Neural cell (in vitro differentiated cells): Measurements from ENCODE around the gene SLC1A1. TPM values are rescaled to one million over a fixed set of nuclear protein-coding genes. Genes with fewer than 3 reads are reported as not detected.

Source experiments
- H2AFZ ChIP-seq: fragments of 200-600, 300-800 bp; sonication (generic), shearing (Covaris generic); 2 replicates; pipeline ENCODE4 v1.6.0; 2014; ENCODE audit warnings: low read depth, mild to moderate bottlenecking, antibody characterized with exemption, low read length, moderate library complexity
- H3F3A ChIP-seq: fragments of 200-600 bp; shearing (Covaris generic); 2 replicates; pipeline ENCODE4 v1.6.1; 2016; ENCODE audit warnings: mild to moderate bottlenecking, moderate library complexity, mixed read lengths, antibody characterized with exemption, low read length; ENCODE audit not compliant: insufficient read depth, poor library complexity, severe bottlenecking
- H3K27ac ChIP-seq: fragments of 200-600, 300-800 bp; sonication (generic), shearing (Covaris generic); 2 replicates; pipeline ENCODE4 v1.5.1; 2014; ENCODE audit warnings: mild to moderate bottlenecking, low read length, moderate library complexity
- H3K27me3 ChIP-seq: fragments of 300-800, 200-600 bp; sonication (generic), shearing (Covaris generic); 2 replicates; pipeline ENCODE4 v1.6.0; 2014; ENCODE audit warnings: mild to moderate bottlenecking, low read depth, low read length, moderate library complexity; ENCODE audit not compliant: insufficient read depth
- H3K36me3 ChIP-seq: fragments of 300-800, 200-600 bp; sonication (generic), shearing (Covaris generic); 2 replicates; pipeline ENCODE4 v1.5.1; 2014; ENCODE audit warnings: mild to moderate bottlenecking, antibody characterized with exemption, low read length, moderate library complexity; ENCODE audit not compliant: insufficient read depth
- H3K4me2 ChIP-seq: fragments of 300-800, 200-600 bp; sonication (generic), shearing (Covaris generic); 2 replicates; pipeline ENCODE4 v1.6.0; 2014; ENCODE audit warnings: mild to moderate bottlenecking, low read length
- H3K4me3 ChIP-seq: fragments of 300-800, 200-600 bp; sonication (generic), shearing (Covaris generic); 2 replicates; pipeline ENCODE4 v1.5.1; 2014; ENCODE audit warnings: mild to moderate bottlenecking, low read length, moderate library complexity
- H3K79me2 ChIP-seq: fragments of 200-600 bp; shearing (Covaris generic); replicated peaks from 2 replicates; pipeline ENCODE4 v1.6.0; 2014; ENCODE audit warnings: mild to moderate bottlenecking, low read length, moderate library complexity; ENCODE audit not compliant: insufficient read depth
- H3K9ac ChIP-seq: fragments of 300-800, 200-600 bp; sonication (generic), shearing (Covaris generic); 2 replicates; pipeline ENCODE4 v1.6.1; 2016; ENCODE audit warnings: mild to moderate bottlenecking, low read length, mixed read lengths
- H3K9me2 ChIP-seq: fragments of 200-600 bp; shearing (Covaris generic); 2 replicates; pipeline ENCODE4 v1.6.1; 2016; ENCODE audit warnings: mild to moderate bottlenecking, low read length, mixed read lengths; ENCODE audit not compliant: insufficient read depth
- H3K9me3 ChIP-seq: fragments of 200-600, 300-800 bp; sonication (generic), shearing (Covaris generic); 2 replicates; pipeline ENCODE4 v1.6.1; 2016; ENCODE audit warnings: mild to moderate bottlenecking, mixed run types, low read length, moderate library complexity, mixed read lengths
- H4K20me1 ChIP-seq: fragments of 200-600 bp; shearing (Covaris generic); 2 replicates; pipeline ENCODE4 v1.6.1; 2016; ENCODE audit warnings: mild to moderate bottlenecking, mixed run types; ENCODE audit not compliant: insufficient read depth
- CTCF ChIP-seq: fragments of 450-650 bp; IDR thresholded peaks from 2 replicates; pipeline ENCODE4 v1.5.1; 2014; ENCODE audit warnings: antibody characterized with exemption, mild to moderate bottlenecking, moderate library complexity; ENCODE audit not compliant: poor library complexity, severe bottlenecking
- EP300 ChIP-seq: fragments of 450-650 bp; conservative IDR thresholded peaks from 2 replicates; pipeline ENCODE4 v1.6.1; 2014; ENCODE audit warnings: antibody characterized with exemption, mild to moderate bottlenecking, moderate library complexity; ENCODE audit not compliant: poor library complexity, severe bottlenecking
- EZH2 ChIP-seq: fragments of 200-600, 300-800 bp; shearing (Covaris generic), sonication (generic); IDR thresholded peaks from 2 replicates; pipeline ENCODE4 v1.6.1; 2014; ENCODE audit warnings: antibody characterized with exemption, low read length, borderline replicate concordance, mild to moderate bottlenecking; ENCODE audit not compliant: insufficient read depth, poor library complexity, severe bottlenecking
- MXI1 ChIP-seq: fragments of 450-650 bp; conservative IDR thresholded peaks from 2 replicates; pipeline ENCODE4 v1.6.1; 2014; ENCODE audit warnings: antibody characterized with exemption, mild to moderate bottlenecking; ENCODE audit not compliant: poor library complexity, severe bottlenecking
- POLR2AphosphoS5 ChIP-seq: IDR thresholded peaks from 2 replicates; pipeline ENCODE4 v1.6.1; 2012
- RAD21 ChIP-seq: fragments of 450-650 bp; conservative IDR thresholded peaks from 2 replicates; pipeline ENCODE4 v1.6.1; 2014; ENCODE audit warnings: antibody characterized with exemption, mild to moderate bottlenecking, moderate library complexity
- REST ChIP-seq: IDR thresholded peaks from 2 replicates; pipeline ENCODE4 v1.6.1; 2012; ENCODE audit warnings: borderline replicate concordance
- SMC3 ChIP-seq: fragments of 450-650 bp; conservative IDR thresholded peaks from 2 replicates; pipeline ENCODE4 v1.6.1; 2014; ENCODE audit warnings: antibody characterized with exemption, mild to moderate bottlenecking, moderate library complexity; ENCODE audit not compliant: poor library complexity
- TAF1 ChIP-seq: IDR thresholded peaks from 2 replicates; pipeline ENCODE4 v1.6.1; 2012; ENCODE audit warnings: low read depth
- polyA plus RNA-seq: library from polyadenylated mRNA; depleted of rRNA; stranded (reverse); fragments of >200 nt; gene quantifications from 2 replicates; pipeline ENCODE4 v1.2.3, GENCODE V29; 2014

The SLC1A1 gene
- polyA plus RNA-seq, 1 donor from 2014 or later: 30.8 TPM

GRCh38 chr9:4553951-4554381, 63.7 kb downstream of the SLC1A1 start:
- Histone ChIP-seq H3K4me2 (no peak overlapping the region), H3K9me3 (no peaks in the 10 kb centered on the region), H4K20me1 (no peaks in the 10 kb centered on the region), H3K27ac (no peak overlapping the region), H3F3A (no peaks in the 10 kb centered on the region), H3K27me3 (no peaks in the 10 kb centered on the region), H3K36me3 (no peaks in the 10 kb centered on the region), H3K9me2 (no peaks in the 10 kb centered on the region), H2AFZ (no peak overlapping the region), H3K4me3 (no peak overlapping the region), H3K9ac (no peak overlapping the region), H3K79me2 (no peaks in the 10 kb centered on the region)
- TF ChIP-seq RAD21: no peak
- TF ChIP-seq EP300: no peak
- no peak for TF ChIP-seq MXI1
- no peak for TF ChIP-seq SMC3
- TF ChIP-seq POLR2AphosphoS5: no peak
- no peak for TF ChIP-seq REST
- TF ChIP-seq EZH2: no peak
- TF ChIP-seq TAF1: no peak
- no peak for TF ChIP-seq CTCF

- Histone ChIP-seq H3K4me3 (no peak overlapping the region), H3K27me3 (no peaks in the 10 kb centered on the region), H3K9ac (no peak overlapping the region), H3K79me2 (no peaks in the 10 kb centered on the region), H3K4me2 (no peak overlapping the region), H3K36me3 (no peaks in the 10 kb centered on the region), H4K20me1 (no peaks in the 10 kb centered on the region), H3K27ac (no peak overlapping the region), H3K9me3 (no peaks in the 10 kb centered on the region), H2AFZ (no peak overlapping the region), H3K9me2 (no peaks in the 10 kb centered on the region), H3F3A (no peaks in the 10 kb centered on the region)
- TF ChIP-seq TAF1: no peak
- no peak for TF ChIP-seq POLR2AphosphoS5
- TF ChIP-seq EP300: no peak
- TF ChIP-seq SMC3: no peak
- no peak for TF ChIP-seq EZH2
- no peak for TF ChIP-seq MXI1
- no peak for TF ChIP-seq CTCF
- TF ChIP-seq REST: no peak
- TF ChIP-seq RAD21: no peak
Observed at GRCh38 chr9:4555236-4555635, 65.0 kb downstream of the SLC1A1 start.
